Activated T-helper 17 cell treated with anti-CD3 and anti-CD28 coated beads, Interleukin-2, amount 50 U/mL, for 72 hours (primary cell): ENCODE measurements around the gene KNCN. TPM values are rescaled to one million over a fixed set of nuclear protein-coding genes. Genes with fewer than 3 reads are reported as not detected.

Experiments used
- ATAC-seq: fragments of 150-1000 bp; cut with Tn5 transposase; replicated peaks from 2 replicates; pipeline ENCODE4 v1.10.0; 2021; ENCODE audit warnings: mild to moderate bottlenecking, moderate library complexity
- H3K27ac Mint-ChIP-seq: one replicate; pipeline ENCODE4 v1.8.0; 2022; ENCODE audit warnings: mixed read lengths
- H3K27me3 Mint-ChIP-seq: one replicate; pipeline ENCODE4 v1.8.0; 2022; ENCODE audit warnings: mixed read lengths
- H3K36me3 Mint-ChIP-seq: one replicate; pipeline ENCODE4 v1.8.0; 2022; ENCODE audit warnings: low read depth, mild to moderate bottlenecking, mixed read lengths
- H3K4me1 Mint-ChIP-seq: one replicate; pipeline ENCODE4 v1.8.0; 2022; ENCODE audit warnings: mixed read lengths
- H3K4me3 Mint-ChIP-seq: one replicate; pipeline ENCODE4 v1.8.0; 2022; ENCODE audit warnings: mild to moderate bottlenecking, mixed read lengths
- H3K9me3 Mint-ChIP-seq: one replicate; pipeline ENCODE4 v1.8.0; 2022; ENCODE audit warnings: mixed read lengths
- total RNA-seq, 2 donors: library from RNA; stranded (reverse); gene quantifications; one replicate each; pipeline ENCODE4 v1.2.3, GENCODE V29; 2022

Gene KNCN
- total RNA-seq, 2 donors from 2014 or later, result not detected

DNA sequence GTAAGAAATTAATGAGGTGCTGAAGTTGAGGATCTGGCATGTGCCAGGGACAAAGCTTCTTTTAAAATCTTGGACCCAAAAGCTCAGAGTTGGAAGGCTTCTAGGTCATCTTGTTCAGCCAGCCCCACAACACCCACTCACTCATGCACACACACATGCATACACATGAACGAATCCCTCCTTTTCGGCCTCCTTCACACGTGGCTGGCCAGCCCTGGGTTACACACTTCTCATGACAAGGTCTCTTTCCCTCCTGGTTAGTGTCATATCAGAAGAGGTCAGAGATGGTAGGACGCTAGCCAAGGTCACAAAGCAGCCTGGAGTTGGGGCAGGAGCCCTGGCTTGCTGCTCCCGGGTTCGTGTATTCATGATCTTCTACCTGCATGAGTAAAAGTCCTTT, 54.9 kb downstream of the KNCN start:
- H3K27me3 Mint-ChIP-seq, result peaks cover 44% of the 10 kb centered on the region
- ATAC-seq, result no peak
- no peak overlapping the region for H3K4me3 Mint-ChIP-seq
- H3K9me3 Mint-ChIP-seq, result no peaks in the 10 kb centered on the region
- H3K36me3 Mint-ChIP-seq, result no peaks in the 10 kb centered on the region
- H3K27ac Mint-ChIP-seq, result no peak overlapping the region
- H3K4me1 Mint-ChIP-seq, result peaks cover 5% of the 10 kb centered on the region

DNA sequence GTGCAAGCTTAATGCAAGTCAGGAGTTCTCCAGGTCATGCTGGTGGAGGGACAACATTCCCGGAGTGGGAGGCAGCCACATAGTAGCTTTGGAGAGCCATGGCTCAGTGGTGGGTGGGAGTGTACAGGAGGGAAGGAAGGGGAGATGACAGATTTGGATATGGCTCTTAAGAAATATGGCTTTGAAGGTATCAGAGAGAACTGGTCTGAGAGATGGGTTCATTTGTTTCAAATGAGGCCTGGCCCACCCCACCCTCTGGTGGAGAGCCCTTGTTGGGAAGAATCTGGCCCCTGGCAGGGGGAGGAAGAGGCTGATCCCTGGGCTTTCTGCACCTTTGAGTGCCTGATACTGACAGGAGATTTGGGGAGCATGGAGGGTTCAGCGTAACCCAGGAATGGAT, 55.7 kb downstream of the KNCN start:
- Mint-ChIP-seq H3K36me3 (no peaks in the 10 kb centered on the region), H3K4me3 (no peak overlapping the region), H3K9me3 (no peaks in the 10 kb centered on the region), H3K27ac (no peak overlapping the region), H3K4me1 (peaks cover 5% of the 10 kb centered on the region), H3K27me3 (peaks cover 45% of the 10 kb centered on the region)
- no peak for ATAC-seq

Other genes with a start within 250 kb of the KNCN start
- 10 to 100 TPM; 30.1 to 37.7 TPM for gene LRRC41, start 248.0 kb downstream of the KNCN start, total RNA-seq
- 100 to 1,000 TPM; 272 to 374 TPM for gene UQCRH, start 247.9 kb downstream of the KNCN start, total RNA-seq
- 10 to 100 TPM; 23.3 to 24.5 TPM for gene NSUN4, start 210.8 kb downstream of the KNCN start, total RNA-seq
- 1 to 10 TPM; 2.1 to 5.6 TPM for gene FAAH, start 157.3 kb downstream of the KNCN start, total RNA-seq
- gene DMBX1, start 61.8 kb downstream of the KNCN start, total RNA-seq, result under 1 TPM; 0.43 to 0.58 TPM
- gene MKNK1, start 52.6 kb upstream of the KNCN start, total RNA-seq, result 10 to 100 TPM; 59.2 to 83.7 TPM
- 10 to 100 TPM; 13.7 to 20.9 TPM for gene MOB3C, start 65.2 kb upstream of the KNCN start, total RNA-seq
- 10 to 100 TPM; 33.4 to 42.6 TPM for gene ATPAF1, start 116.7 kb upstream of the KNCN start, total RNA-seq
- gene TEX38, start 120.2 kb upstream of the KNCN start, total RNA-seq, result under 1 TPM in 1 of 2 donors, not detected in 1; 0.26 TPM
- gene EFCAB14, start 167.5 kb upstream of the KNCN start, total RNA-seq, result 10 to 100 TPM; 45.6 to 53.8 TPM
- gene CYP4B1, start 247.4 kb upstream of the KNCN start, total RNA-seq, result under 1 TPM in 1 of 2 donors, not detected in 1; 0.56 TPM